IgD-negative memory B cell (primary cell): ENCODE data around the gene ZNF654. TPM values are rescaled to one million over a fixed set of nuclear protein-coding genes. Genes with fewer than 3 reads are reported as not detected.
"Not testable (repeated sequence)": the region's sequence is repeated elsewhere in the genome, so short reads cannot be mapped to it uniquely, and the experiment has no call there.

ENCODE experiments used
- H3K27ac Mint-ChIP-seq, 3 donors: one replicate each; pipeline ENCODE4 v1.8.0; 2020 to 2022; ENCODE audit warnings: mild to moderate bottlenecking in 3 of 3, mixed read lengths in 3 of 3, moderate library complexity in 1 of 3
- H3K27me3 Mint-ChIP-seq: one replicate; pipeline ENCODE4 v1.8.0; 2021; ENCODE audit warnings: mixed read lengths
- H3K36me3 Mint-ChIP-seq: one replicate; pipeline ENCODE4 v1.8.0; 2020; ENCODE audit warnings: mild to moderate bottlenecking, mixed read lengths
- H3K4me1 Mint-ChIP-seq, 3 donors: one replicate each; pipeline ENCODE4 v1.8.0; 2020 to 2022; ENCODE audit warnings: mixed read lengths in 3 of 3, mild to moderate bottlenecking in 1 of 3
- H3K4me3 Mint-ChIP-seq, 4 donors: one replicate each; pipeline ENCODE4 v1.8.0; 2020 to 2022; ENCODE audit warnings: mild to moderate bottlenecking in 4 of 4, mixed read lengths in 4 of 4, moderate library complexity in 3 of 4
- H3K9me3 Mint-ChIP-seq, 3 donors: one replicate each; pipeline ENCODE4 v1.8.0; 2020 to 2021; ENCODE audit warnings: mixed read lengths in 3 of 3, mild to moderate bottlenecking in 1 of 3
- polyA plus RNA-seq: library from polyadenylated mRNA; unstranded; fragments of 300-500 nt; fragmentation: Illumina TruSeq; gene quantifications from one replicate; pipeline ENCODE4 v1.2.3, GENCODE V29; 2021

Gene ZNF654
- 9.7 TPM for polyA plus RNA-seq

DNA sequence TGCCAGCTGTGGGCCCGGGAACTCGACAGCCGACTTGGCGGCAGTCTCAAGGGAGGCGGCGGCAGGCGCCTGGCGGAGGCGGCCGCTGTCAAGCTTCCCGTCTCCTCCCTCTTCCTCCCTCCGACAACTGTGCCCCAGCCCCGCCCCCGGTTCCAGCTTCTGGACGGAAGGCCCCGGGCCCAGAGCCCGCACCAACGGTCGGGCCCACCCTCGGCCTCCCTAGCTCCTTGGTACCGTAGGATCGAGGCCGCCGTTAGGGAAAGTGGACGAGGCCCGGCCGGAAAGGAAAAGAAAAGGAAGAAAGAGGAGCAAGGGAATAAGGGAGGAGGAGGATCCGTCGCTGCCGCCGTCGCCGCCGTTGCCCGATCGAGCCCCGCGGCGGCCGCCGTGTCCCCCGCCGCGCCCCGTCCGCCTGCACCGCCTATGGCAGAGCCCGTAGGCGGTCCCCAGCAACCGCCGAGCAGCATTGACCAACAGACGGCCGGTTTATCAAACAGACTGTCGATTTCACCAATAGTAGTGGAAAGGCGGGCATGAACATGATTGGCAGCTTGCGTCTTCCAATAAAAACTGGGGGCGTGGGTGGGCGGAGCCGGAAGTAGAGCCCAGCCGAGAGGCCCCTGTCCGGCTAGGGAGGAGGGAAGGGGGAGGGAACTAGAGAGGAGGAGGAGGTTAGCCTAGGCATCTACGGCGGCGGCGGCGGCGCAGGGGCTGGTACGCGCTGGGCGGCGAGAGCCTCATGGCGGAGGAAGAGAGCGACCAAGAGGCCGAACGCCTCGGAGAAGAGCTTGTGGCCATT lies at the start of gene ZNF654, which contains the start of gene CGGBP1:
Gene ZNF654 (plus strand): TSS at position 675 of the 799 bp plus-strand sequence. CDS start 65 bp downstream, at position 740.
Gene CGGBP1 (minus strand): TSS at position 425 of the 799 bp plus-strand sequence. CDS start 3,029 bp downstream, outside the sequence.
- peak within 1 kb of the TSS; percentile 78 to 99 (median 97) for H3K27ac Mint-ChIP-seq
- no peaks in the 10 kb centered on the region for H3K9me3 Mint-ChIP-seq
- no peaks in the 10 kb centered on the region for H3K27me3 Mint-ChIP-seq
- H3K4me1 Mint-ChIP-seq, result peaks cover 23 to 43% (median 25%) of the 10 kb centered on the region in 3 donors
- peak within 1 kb of the TSS; percentile 91 to 99 (median 96) for H3K4me3 Mint-ChIP-seq
- H3K36me3 Mint-ChIP-seq, result peaks cover 5% of the 10 kb centered on the region

DNA sequence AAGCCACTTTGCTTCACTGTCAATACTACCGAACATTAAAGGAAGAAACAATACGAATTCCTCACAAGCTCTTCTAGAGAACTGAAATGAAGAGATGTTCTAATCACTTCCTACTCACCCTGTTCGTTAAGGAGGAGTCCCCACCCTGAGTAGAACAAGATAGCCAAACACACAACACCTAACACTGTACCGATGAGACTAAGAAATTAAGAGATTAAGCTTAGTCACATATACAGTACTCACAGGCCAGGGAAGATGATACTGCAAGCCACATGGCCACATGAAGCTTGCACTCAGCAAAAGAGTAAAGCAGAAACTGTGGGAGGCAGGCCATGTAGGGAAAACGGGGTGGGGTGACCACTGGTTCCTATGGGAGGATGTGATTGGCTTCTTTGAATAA lies 48.2 kb upstream of the ZNF654 start:
- Mint-ChIP-seq H3K4me3 (no peak overlapping the region), H3K27me3 (peaks cover 3% of the 10 kb centered on the region), H3K27ac (no peak overlapping the region), H3K9me3 (no peaks in the 10 kb centered on the region), H3K4me1 (peaks cover 6 to 11% (median 10%) of the 10 kb centered on the region in 3 donors), H3K36me3 (peaks cover 2% of the 10 kb centered on the region)

DNA sequence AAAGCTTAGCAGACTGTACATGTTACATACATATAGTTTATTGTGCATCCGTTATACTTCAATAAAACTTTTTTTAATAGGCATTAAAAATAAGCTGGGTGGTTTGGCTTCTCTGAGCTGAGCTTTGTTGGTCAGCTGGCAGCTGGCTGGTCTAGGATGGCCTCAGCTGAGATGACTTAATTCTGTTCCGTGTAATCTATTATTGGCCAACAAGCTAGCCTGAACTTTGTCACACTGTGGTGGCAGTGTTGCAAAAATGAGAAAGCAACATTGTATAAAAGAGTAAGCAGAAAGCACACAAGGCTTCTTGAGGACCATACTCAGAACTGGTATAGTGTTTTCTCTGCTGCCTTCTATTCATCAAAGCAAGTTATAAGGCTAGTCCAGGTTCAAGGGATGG lies 45.5 kb upstream of the ZNF654 start:
- Mint-ChIP-seq H3K9me3 (peaks cover 0 to 2% (median 0%) of the 10 kb centered on the region in 3 donors), H3K36me3 (no peaks in the 10 kb centered on the region), H3K27me3 (peaks cover 4% of the 10 kb centered on the region), H3K4me3 (no peak overlapping the region), H3K4me1 (peaks cover 4 to 8% (median 8%) of the 10 kb centered on the region in 3 donors), H3K27ac (no peak overlapping the region)

DNA sequence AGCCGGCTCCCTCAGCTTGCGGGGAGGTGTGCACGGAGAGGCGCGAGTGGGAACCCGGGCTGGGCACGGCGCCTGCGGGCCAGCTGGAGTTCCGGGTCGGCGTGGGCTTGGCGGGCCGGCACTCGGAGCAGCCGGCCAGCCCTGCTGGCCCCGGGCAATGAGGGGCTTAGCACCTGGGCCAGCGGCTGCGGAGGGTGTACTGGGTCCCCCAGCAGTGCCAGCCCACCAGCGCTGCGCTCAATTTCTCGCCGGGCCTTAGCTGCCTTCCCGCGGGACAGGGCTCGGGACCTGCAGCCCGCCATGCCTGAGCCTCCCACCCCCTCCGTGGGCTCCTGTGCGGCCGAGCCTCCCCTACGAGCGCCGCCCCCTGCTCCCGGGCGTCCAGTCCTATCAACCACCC lies 43.4 kb upstream of the ZNF654 start:
- H3K36me3 Mint-ChIP-seq, H3K4me1 Mint-ChIP-seq, H3K27me3 Mint-ChIP-seq: not testable (repeated sequence)

DNA sequence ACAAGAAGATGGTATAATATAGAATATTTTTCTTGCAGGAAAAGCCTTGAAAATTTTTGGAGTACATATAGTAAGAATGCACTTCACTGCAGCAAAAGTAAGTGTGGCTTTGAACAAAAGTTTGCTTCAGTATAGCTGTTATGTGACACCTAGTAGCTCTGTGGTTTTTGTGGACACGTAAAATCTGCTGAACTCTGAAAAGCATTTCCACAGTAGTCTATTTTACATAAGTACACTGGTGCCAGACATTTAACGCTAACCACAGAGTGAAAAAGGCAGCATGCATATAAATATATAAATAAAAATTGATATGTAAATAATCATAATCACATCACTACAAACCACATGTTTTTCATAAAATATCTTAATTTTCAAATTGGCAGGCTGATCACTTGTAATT lies 40.0 kb upstream of the ZNF654 start:
- Mint-ChIP-seq H3K4me3 (no peak overlapping the region), H3K36me3 (no peaks in the 10 kb centered on the region), H3K27me3 (peaks cover 3% of the 10 kb centered on the region), H3K4me1 (peaks cover 0 to 2% (median 0%) of the 10 kb centered on the region in 3 donors), H3K9me3 (peaks cover 0 to 4% (median 0%) of the 10 kb centered on the region in 3 donors), H3K27ac (no peak overlapping the region)

More for the DNA sequence above, 43.4 kb upstream of the ZNF654 start:
- H3K9me3 Mint-ChIP-seq, H3K4me3 Mint-ChIP-seq, H3K27ac Mint-ChIP-seq: not testable (repeated sequence)

DNA sequence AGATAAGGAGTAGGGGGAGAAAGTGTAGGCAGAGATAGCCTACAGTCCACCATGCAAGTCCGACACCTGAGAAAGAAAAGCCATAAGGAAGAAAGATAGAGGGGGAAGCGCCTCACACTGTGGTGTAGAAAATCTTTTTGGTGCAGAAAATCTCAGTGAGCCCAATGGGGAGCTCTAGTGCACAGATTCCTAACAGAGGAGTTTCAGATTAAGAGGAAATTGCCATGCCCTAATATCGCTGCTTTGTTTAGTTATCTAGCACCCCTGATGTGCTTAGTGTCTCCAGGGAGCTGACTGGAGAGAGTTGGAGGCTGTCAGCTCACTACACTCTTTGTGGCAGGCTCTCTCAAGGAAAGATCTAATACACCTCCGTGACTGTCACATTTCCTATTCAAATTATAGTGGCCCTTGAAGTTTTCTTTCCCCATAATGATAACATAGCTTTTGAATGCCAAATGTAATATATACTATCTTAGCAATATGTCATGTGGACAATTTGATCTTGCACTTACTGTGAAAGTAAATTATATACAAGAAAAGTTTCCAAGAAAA lies 34.0 kb upstream of the ZNF654 start:
- no peaks in the 10 kb centered on the region for H3K27me3 Mint-ChIP-seq
- no peaks in the 10 kb centered on the region for H3K36me3 Mint-ChIP-seq
- peak overlapping the region in 1 of 4 donors; percentile 7 for H3K4me3 Mint-ChIP-seq
- peaks cover 0 to 4% (median 4%) of the 10 kb centered on the region in 3 donors for H3K9me3 Mint-ChIP-seq
- H3K27ac Mint-ChIP-seq, result no peak overlapping the region
- H3K4me1 Mint-ChIP-seq, result peaks cover 1 to 8% (median 2%) of the 10 kb centered on the region in 3 donors

DNA sequence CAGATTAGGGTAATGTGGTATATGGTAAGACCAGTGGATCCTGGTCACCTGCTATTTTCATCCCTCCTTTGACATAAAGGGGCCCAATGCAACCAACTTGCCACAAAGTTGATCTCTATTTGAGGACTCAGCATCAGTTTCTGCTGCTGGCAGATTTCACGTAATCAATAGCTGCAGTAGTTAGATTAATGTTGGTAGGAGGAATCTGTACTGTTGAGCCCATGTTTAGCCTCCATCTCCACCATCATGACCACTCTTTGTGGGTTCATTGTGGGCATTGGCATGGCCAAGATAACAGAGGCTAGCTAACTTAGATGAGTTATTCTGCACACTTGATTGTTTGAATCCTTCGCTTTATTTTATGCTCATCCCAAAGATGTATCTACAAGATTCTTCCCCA lies 30.2 kb upstream of the ZNF654 start:
- Mint-ChIP-seq H3K4me1 (peaks cover 9 to 18% (median 17%) of the 10 kb centered on the region in 3 donors), H3K27ac (no peak overlapping the region), H3K9me3 (peaks cover 0 to 4% (median 2%) of the 10 kb centered on the region in 3 donors), H3K36me3 (no peaks in the 10 kb centered on the region), H3K27me3 (no peaks in the 10 kb centered on the region), H3K4me3 (no peak overlapping the region)

DNA sequence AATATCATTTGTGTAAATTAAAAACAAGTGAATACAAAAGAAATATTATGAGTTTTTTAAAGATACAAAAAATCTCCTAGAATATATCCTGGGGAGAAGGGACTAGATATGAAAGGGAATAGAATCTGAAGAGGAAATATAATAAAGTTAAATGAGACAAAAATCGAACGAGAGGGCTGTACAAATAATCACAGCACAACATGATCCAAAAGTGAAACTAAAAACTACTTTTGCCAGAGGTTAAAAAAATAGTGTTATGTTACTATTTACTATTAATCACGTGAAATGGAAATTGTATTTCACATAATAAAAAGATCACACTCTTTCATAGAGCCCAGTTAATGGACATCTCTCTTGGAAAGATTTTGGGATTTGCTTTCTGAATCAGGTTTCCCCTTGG lies 28.8 kb upstream of the ZNF654 start:
- H3K4me1 Mint-ChIP-seq, result peaks cover 9 to 25% (median 23%) of the 10 kb centered on the region in 3 donors
- H3K27me3 Mint-ChIP-seq, result no peaks in the 10 kb centered on the region
- H3K9me3 Mint-ChIP-seq, result peaks cover 0 to 4% (median 2%) of the 10 kb centered on the region in 3 donors
- no peaks in the 10 kb centered on the region for H3K36me3 Mint-ChIP-seq
- peak overlapping the region; percentile 22 to 67 (median 46) for H3K4me3 Mint-ChIP-seq
- H3K27ac Mint-ChIP-seq, result peak overlapping the region in 1 of 3 donors; percentile 31

DNA sequence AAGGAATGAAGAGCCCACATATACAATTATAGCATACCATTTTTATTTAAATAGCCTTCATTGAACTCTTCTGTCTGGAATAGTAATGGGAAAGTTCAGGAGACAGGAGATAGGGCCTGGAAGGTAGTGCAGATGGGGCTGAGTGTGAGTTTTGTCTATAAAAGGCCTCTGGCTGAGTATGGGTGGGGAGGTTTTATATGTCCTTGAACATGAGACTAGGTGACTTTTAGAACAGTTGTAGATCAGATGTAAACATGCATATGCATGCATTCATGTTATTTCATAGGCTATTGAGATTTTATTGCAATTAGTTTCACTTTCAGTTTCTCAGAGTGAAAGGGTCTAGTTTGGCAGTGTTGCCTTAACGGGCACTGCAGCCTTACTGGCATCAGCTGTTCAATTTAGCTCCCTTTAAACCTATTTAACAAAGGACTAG lies 27.4 kb upstream of the ZNF654 start:
- peak overlapping the region; percentile 18 to 87 (median 80) for H3K4me3 Mint-ChIP-seq
- H3K4me1 Mint-ChIP-seq, result peaks cover 9 to 25% (median 23%) of the 10 kb centered on the region in 3 donors
- no peaks in the 10 kb centered on the region for H3K36me3 Mint-ChIP-seq
- H3K27ac Mint-ChIP-seq, result peak overlapping the region in 2 of 3 donors; percentile 27 to 63
- H3K9me3 Mint-ChIP-seq, result peaks cover 0 to under 1% (median 0%) of the 10 kb centered on the region in 3 donors
- H3K27me3 Mint-ChIP-seq, result no peaks in the 10 kb centered on the region

DNA sequence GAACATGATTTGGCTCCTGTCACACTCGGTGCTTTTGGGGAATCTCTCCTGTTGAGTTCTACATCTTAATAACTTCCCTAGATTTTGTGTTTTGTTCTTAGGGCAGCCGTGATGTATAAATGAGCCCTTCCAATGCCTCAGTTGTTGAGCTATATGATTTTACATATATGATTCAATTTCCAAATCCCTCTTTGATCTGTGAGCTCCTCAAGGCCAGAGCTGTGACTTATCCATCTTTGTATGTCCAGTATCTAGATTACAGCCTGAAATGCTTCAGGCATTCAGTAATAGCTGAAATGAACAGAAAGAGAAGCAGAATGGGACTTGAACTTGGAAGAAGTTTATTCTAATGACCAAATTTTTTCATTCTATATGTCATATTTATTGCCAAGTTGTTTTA lies 26.8 kb upstream of the ZNF654 start:
- H3K4me1 Mint-ChIP-seq, result peaks cover 9 to 25% (median 23%) of the 10 kb centered on the region in 3 donors
- H3K27ac Mint-ChIP-seq, result peak overlapping the region; percentile 17 to 63 (median 23)
- no peaks in the 10 kb centered on the region for H3K36me3 Mint-ChIP-seq
- peak overlapping the region; percentile 18 to 87 (median 80) for H3K4me3 Mint-ChIP-seq
- no peaks in the 10 kb centered on the region for H3K27me3 Mint-ChIP-seq
- peaks cover 0 to 1% (median 0%) of the 10 kb centered on the region in 3 donors for H3K9me3 Mint-ChIP-seq

DNA sequence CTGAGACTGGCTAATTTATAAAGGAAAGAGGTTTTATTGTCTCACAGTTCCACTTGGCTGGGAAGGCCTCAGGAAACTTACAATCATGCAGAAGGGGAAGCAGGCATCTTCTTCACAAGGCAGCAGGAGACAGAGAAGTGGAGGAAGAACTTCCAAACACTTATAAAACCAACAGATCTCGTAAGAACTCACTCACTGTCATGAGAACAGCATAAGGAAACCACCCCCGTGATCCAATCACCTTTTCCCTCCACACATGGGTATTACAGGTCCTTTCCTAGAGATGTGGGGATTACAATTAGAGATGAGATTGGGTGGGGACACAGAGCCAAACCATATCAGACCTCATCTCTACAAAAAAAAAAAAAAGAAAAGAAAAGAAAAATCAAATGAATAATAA lies 26.0 kb upstream of the ZNF654 start:
- Mint-ChIP-seq H3K27me3 (no peaks in the 10 kb centered on the region), H3K4me1 (peaks cover 9 to 25% (median 23%) of the 10 kb centered on the region in 3 donors), H3K9me3 (peaks cover 0 to 1% (median 0%) of the 10 kb centered on the region in 3 donors), H3K27ac (no peak overlapping the region), H3K36me3 (no peaks in the 10 kb centered on the region), H3K4me3 (no peak overlapping the region)

DNA sequence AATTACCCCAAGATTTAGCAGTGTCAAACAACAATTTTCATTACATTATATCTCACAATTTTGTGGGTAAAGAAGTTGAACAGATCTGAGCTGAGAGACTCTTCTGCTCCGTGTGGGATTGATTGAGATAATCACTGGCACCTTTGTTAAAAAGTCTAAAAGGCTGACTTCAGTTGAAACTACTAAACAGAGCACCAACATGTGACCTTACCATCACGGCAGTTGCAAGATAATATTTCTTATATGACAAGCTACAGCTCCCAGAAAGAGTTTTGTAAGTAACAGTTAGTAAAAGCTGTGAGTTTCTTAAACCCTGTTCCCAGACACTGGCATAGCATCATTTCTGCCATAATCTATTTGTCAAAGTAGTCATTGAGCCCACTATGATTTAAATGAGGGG lies 25.2 kb upstream of the ZNF654 start:
- H3K4me1 Mint-ChIP-seq, result peaks cover 9 to 25% (median 23%) of the 10 kb centered on the region in 3 donors
- no peaks in the 10 kb centered on the region for H3K27me3 Mint-ChIP-seq
- peaks cover 0 to 1% (median 0%) of the 10 kb centered on the region in 3 donors for H3K9me3 Mint-ChIP-seq
- H3K36me3 Mint-ChIP-seq, result no peaks in the 10 kb centered on the region
- H3K27ac Mint-ChIP-seq, result no peak overlapping the region
- no peak overlapping the region for H3K4me3 Mint-ChIP-seq

DNA sequence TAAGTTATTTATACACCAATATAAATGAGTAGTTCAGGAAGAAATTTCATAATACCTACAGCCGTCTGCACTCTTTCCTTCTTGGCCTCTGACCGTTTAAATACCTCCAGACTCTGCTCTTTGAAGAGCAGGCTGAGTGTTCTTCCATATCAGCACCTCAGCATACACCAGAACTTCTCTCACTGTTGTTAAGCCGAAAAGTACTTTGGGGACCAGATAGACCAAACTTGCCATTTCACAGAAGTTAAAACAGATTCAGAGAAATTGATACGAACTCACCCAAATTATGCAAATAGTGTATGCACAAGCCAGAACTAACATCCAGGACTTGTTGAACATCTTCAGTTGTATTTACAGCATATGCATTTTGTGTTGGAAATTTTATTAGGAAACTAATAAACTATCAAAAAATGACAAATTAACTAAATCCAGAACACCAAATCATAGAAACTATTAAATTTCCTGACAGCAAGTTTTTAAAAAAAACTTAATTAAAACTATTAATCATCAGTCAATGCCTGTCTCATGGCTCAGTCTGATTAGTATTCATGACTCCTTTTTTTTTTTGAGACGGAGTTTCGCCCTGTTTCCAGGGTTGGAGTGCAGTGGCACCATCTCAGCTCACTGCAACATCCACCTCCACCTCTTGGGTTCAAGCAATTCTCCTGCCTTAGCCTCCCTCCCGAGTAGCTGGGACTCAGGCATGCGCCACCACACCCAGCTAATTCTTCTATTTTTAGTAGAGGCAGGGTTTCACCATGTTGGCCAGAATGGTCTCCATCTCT lies 24.4 kb upstream of the ZNF654 start:
- no peaks in the 10 kb centered on the region for H3K27me3 Mint-ChIP-seq
- H3K36me3 Mint-ChIP-seq, result no peaks in the 10 kb centered on the region
- H3K4me1 Mint-ChIP-seq, result peaks cover 9 to 25% (median 19%) of the 10 kb centered on the region in 3 donors
- H3K9me3 Mint-ChIP-seq, result peaks cover 0 to 1% (median 0%) of the 10 kb centered on the region in 3 donors
- H3K27ac Mint-ChIP-seq, result no peak overlapping the region
- peak overlapping the region in 1 of 4 donors; percentile 53 for H3K4me3 Mint-ChIP-seq

DNA sequence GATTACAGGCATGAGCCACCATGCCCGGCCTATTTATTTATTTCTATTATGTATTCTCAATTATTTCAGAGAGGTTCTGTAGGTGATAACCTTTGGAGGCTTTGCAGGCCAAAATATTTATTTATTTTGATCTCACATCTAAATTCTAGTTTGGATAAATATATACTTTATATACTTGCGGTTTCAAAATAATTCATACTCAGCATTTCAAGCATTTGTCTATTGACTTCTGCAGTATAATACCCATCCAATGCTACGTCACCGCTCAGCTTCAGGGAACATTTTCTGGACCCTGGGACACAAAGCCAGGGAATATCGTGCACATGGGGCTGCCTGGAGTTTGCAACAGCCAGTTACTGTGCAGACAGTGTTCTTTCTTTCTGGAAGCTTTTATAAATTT lies 22.8 kb upstream of the ZNF654 start:
- peaks cover 0 to 1% (median 0%) of the 10 kb centered on the region in 3 donors for H3K9me3 Mint-ChIP-seq
- no peak overlapping the region for H3K4me3 Mint-ChIP-seq
- H3K4me1 Mint-ChIP-seq, result peaks cover 6 to 23% (median 15%) of the 10 kb centered on the region in 3 donors
- no peaks in the 10 kb centered on the region for H3K36me3 Mint-ChIP-seq
- H3K27ac Mint-ChIP-seq, result no peak overlapping the region
- H3K27me3 Mint-ChIP-seq, result no peaks in the 10 kb centered on the region
